ENCODE data around the gene ADRM1. TPM values are rescaled to one million over a fixed set of nuclear protein-coding genes. Genes with fewer than 3 reads are reported as not detected.

The ADRM1 gene
- total RNA-seq, 1 donor from 2014 or later: 70.5 TPM

DNA sequence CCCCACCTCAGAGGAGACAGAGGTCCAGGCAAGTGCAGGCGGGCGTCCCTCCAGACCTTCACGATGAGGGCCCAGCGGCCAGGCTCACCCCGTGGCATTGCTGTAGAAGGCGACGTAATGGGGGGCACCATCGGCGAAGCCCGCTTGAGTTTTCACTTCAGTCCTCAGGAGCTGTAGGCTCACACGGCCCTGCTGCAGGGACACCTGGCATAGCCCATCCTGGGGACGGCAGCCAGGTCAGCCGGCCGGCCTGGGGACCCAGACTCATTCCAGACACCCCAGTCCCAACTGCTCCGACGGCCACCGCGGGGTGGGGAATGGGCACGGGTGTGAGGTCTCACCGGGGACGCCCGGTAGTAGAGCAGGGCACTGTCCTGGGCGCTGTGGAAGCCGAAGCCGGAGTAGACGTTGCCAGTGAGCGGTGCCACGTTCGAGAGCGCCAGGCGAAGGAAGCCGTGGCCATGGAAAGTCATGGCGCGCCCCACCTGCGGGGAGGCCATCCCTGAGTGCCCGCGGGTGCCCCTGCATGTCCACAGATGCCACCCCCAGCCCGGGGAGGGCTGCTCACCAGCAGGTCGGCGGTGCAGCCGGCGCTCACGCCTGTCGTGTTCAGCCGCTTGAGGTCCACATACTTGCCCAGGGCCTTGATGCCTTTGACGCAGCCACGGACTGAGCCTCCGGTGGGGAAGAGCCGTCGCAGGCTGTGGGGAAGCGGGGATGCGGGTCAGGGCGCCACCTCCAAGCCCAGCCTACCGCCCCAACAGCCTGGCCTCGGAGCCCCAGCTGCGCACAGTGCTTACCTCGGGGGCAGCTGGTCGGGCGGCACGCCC lies 9.2 kb downstream of the ADRM1 start:
- Histone ChIP-seq H3K4me1 (peaks cover 4% of the 10 kb centered on the region), H3K9me3 (replicated peaks) (no peaks in the 10 kb centered on the region), H3K4me3 (no peak overlapping the region), H3K27ac (replicated peaks) (no peak overlapping the region), H3K36me3 (peaks cover 94% of the 10 kb centered on the region), H3K27me3 (ENCODE audit: low read depth) (no peaks in the 10 kb centered on the region)
- intact Hi-C loops (cut with micrococcal nuclease): no loop called here
- DNase-seq: no peak
- TF ChIP-seq, protein P1, sequence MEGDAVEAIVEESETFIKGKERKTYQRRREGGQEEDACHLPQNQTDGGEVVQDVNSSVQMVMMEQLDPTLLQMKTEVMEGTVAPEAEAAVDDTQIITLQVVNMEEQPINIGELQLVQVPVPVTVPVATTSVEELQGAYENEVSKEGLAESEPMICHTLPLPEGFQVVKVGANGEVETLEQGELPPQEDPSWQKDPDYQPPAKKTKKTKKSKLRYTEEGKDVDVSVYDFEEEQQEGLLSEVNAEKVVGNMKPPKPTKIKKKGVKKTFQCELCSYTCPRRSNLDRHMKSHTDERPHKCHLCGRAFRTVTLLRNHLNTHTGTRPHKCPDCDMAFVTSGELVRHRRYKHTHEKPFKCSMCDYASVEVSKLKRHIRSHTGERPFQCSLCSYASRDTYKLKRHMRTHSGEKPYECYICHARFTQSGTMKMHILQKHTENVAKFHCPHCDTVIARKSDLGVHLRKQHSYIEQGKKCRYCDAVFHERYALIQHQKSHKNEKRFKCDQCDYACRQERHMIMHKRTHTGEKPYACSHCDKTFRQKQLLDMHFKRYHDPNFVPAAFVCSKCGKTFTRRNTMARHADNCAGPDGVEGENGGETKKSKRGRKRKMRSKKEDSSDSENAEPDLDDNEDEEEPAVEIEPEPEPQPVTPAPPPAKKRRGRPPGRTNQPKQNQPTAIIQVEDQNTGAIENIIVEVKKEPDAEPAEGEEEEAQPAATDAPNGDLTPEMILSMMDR (IDR thresholded peaks at IDR 0.05; ENCODE audit: borderline replicate concordance): no peak

DNA sequence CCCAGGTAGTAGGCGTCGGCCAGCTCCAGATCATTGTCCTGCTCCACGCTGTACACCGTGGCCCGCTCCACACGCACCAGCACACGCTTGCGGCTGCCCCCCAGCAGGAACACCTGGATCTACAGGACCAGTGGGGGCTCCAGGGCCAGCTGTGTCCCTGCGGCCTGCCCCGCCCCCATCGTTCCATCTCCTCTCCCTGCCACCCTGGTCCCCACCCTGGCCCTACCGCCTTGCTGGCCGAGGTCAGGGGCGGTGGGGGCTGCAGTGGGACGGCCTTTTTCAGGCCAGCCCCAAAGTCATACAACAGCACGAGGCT lies 9.8 kb downstream of the ADRM1 start:
- Histone ChIP-seq H3K27me3 (ENCODE audit: low read depth) (no peaks in the 10 kb centered on the region), H3K36me3 (peaks cover 94% of the 10 kb centered on the region), H3K4me1 (peaks cover 6% of the 10 kb centered on the region), H3K27ac (replicated peaks) (no peak overlapping the region), H3K4me3 (no peak overlapping the region), H3K9me3 (replicated peaks) (no peaks in the 10 kb centered on the region)
- DNase-seq: no peak
- intact Hi-C loops (cut with micrococcal nuclease): no loop called here
- TF ChIP-seq, protein P1 (IDR thresholded peaks at IDR 0.05; ENCODE audit: borderline replicate concordance): no peak

DNA sequence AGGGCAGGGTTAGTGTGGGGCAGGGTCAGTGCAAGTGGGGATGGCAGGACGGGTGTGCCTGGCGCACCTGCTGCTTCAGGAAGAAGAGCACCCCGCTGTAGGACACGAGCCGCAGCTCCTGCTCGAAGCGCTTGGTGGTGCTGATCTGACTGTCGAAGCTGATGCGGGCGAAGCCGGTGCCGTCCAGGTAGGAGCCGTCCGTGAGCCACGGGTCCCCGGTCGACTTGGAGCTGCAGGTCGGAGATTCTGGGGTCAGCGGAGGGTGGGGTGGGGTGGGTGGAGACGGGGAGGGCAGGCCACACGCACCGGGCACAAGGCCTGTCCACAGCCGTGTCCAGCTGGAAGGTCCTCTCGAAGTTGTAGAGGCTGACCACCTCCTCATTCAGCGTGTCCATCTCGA lies 10.2 kb downstream of the ADRM1 start:
- H3K4me1 ChIP-seq: peaks cover 3% of the 10 kb centered on the region
- H3K36me3 ChIP-seq: peaks cover 90% of the 10 kb centered on the region
- H3K27me3 ChIP-seq (ENCODE audit: low read depth): no peaks in the 10 kb centered on the region
- intact Hi-C loops (cut with micrococcal nuclease): no loop called here
- no peak overlapping the region for H3K27ac ChIP-seq (replicated peaks)
- DNase-seq: no peak
- TF ChIP-seq, protein P1 (IDR thresholded peaks at IDR 0.05; ENCODE audit: borderline replicate concordance): no peak
- no peak overlapping the region for H3K4me3 ChIP-seq
- no peaks in the 10 kb centered on the region for H3K9me3 ChIP-seq (replicated peaks)

DNA sequence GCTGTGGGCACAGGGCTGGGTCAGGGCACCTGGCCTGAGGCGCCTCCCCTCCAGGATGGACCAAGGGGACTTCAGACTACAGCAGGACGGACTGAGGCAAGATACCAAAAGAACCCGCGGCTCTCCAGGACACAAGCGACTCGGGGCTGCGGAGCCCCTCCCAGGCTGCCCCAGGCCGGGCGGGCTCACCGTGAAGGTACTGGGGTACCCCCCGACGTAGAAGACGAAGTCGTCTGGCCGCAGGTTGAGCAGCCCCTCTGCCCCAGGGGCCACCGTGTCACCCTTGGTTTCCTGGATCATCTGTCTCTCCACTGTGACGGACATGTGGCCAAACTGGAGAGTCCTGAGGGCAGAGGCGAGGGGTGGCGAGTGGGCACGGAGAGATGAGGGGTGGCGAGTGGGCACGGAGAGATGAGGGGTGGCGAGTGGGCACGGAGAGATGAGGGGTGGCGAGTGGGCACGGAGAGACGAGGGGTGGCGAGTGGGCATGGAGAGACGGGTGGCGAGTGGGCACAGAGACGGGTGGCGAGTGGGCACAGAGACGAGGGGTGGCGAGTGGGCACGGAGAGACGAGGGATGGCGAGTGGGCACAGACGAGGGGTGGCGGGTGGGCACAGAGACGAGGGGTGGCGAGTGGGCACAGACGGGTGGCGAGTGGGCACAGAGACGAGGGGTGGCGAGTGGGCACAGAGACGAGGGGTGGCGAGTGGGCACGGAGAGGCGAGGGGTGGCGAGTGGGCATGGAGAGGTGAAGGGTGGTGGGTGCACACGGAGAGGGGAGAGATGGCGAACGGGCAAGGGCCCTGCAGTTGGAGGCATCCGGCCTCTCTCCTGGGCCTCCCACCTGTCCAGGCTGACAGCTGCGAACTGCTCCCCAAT lies 10.9 kb downstream of the ADRM1 start:
- DNase-seq: no peak
- Histone ChIP-seq H3K27ac (replicated peaks) (no peak overlapping the region), H3K27me3 (ENCODE audit: low read depth) (no peaks in the 10 kb centered on the region), H3K4me3 (no peak overlapping the region), H3K4me1 (peaks cover 3% of the 10 kb centered on the region), H3K36me3 (peaks cover 87% of the 10 kb centered on the region), H3K9me3 (replicated peaks) (no peaks in the 10 kb centered on the region)
- intact Hi-C loops (cut with micrococcal nuclease): no loop called here
- TF ChIP-seq, protein P1 (IDR thresholded peaks at IDR 0.05; ENCODE audit: borderline replicate concordance): no peak

DNA sequence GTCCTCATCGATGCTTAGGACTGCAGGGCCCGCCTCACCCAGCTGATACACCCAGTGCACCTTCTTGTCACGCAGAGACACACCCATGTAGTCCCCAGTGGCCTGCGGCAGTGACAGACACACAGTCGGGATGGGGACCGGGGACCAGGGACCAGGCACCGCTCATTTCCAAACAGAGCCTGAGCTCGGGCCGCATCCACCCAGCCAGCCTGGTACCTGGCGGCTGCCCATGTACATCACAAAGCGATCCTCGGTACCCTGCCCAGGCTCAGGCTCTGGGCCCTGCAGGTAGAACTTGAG lies 11.5 kb downstream of the ADRM1 start:
- TF ChIP-seq, protein P1 (IDR thresholded peaks at IDR 0.05; ENCODE audit: borderline replicate concordance): no peak
- DNase-seq: no peak
- peaks cover 87% of the 10 kb centered on the region for H3K36me3 ChIP-seq
- intact Hi-C loops (cut with micrococcal nuclease): no loop called here
- H3K27me3 ChIP-seq (ENCODE audit: low read depth): no peaks in the 10 kb centered on the region
- H3K4me1 ChIP-seq: peaks cover 3% of the 10 kb centered on the region
- no peaks in the 10 kb centered on the region for H3K9me3 ChIP-seq (replicated peaks)
- H3K4me3 ChIP-seq: no peak overlapping the region
- H3K27ac ChIP-seq (replicated peaks): no peak overlapping the region
